ENCODE measurements around the gene C14orf119.
A peak's percentile ranks its signal among the peaks of the same experiment; 100 is the strongest.

C14orf119 gene

DNA sequence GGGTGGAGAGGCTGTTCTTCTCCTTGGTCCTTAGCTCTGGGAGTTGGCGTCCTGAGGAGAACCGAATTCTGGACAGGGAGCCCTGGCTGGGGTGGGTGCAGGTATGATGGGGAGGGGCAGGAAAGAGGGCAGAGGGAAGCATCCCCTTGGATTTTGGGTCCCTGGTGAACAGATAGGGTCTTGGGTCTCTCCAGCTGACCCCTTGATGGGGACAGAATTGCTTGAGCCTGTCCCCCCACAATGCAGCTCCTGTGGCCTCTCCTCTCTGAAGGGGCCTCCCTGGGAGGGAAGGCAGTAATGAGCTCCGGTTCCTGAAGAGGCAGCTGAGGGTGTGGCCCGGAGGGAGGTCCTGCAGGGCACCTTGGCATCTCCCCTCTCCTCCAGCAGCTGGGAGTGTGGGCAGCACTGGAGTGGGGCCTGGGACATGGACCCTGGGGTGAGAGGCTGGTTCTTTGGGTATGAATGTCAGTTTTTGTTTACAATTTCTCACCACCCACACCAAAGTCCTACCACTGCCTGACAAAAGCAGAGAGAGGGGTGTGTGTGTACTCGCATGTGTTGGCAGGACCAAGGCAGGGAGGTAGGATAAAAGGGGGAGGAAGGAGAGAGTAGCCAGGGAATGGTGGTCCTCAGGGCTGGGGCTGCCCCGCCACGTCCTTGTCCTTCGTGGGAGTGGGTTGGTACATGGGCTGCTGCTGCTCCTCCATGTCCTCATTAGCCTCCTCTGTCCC, 31.4 kb downstream of the C14orf119 start:
- DNase-seq, result no peak

DNA sequence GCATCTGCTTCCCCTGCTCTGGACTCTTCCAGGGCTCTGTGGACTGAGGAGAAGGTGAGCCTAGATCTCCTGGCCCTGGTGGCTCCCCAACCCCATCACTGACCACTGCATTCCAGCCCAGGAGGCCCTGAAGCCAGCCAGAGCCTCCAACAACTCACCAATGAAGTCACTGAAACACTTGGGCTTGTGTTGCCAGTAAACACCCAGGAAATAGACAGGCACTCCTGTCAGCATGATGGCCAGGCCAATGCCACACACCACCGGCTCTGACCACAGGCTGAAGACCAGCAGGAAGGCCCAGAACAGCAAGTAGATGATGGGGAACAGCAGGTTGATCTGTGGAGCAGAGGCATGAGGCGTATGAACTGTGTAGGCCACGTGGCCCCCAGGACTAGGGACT, 32.6 kb downstream of the C14orf119 start:
- no peak for DNase-seq

DNA sequence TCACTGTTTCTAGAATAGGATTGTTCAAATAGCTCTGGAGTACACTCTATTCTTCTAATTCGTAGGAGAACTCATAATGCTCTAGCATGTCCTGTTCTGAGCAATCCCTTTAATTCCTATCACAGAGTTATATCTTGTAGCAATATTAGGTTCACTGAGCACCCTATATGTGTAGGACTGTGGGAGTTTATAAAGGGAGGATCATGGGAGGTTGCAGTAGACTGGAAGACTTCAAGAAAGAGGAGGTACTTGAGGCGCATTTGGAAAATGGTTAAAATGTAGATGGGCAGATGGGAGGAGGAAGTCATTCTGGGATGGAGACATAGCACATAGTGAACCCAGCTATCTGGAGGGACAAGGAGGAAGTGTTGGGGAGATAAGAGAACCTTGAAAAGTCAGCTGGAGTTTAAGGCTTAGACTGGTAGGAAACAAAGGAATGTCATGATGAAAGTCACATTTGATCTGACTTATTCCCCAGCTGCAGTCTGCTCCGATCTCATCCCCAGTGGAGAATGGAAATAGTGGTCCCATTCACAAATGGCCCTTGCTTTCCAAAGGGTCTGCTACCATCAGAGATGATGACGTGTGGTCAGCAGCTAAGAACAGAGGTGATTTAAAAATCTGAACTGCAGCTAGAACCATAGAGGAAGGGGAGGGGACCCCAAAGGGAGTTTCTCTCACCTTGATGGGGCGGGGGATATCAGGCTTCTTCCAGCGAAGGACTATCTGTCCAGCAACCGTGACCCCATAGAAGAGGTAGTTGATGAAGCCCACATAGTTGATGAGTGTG, 33.9 kb downstream of the C14orf119 start:
- no peak for DNase-seq

DNA sequence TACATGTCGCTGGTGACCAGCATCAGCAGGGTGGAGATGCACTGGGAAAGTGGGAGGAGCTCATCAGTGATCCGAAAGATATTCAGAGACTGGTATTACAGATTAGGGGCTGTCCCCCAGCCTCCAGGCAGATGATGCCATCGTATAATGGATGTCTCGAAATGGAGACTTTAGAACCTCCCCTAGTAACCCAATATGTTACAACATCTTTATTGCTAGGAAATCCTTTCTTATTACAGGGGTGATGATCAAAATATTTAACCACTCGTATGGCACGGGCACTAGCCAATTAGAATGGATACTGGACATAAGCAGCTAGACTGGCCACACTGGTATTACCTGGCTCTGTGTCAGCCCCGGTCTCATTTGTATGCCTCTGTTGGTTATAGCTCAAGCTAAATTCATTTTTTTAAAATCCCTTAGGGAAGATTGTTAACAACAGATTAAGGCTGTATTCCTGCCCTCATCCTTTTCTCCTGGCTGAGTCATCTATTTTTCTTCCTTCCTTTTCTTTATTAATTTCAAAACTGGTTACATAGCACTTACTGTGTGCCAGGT, 34.5 kb downstream of the C14orf119 start:
- no peak for DNase-seq

DNA sequence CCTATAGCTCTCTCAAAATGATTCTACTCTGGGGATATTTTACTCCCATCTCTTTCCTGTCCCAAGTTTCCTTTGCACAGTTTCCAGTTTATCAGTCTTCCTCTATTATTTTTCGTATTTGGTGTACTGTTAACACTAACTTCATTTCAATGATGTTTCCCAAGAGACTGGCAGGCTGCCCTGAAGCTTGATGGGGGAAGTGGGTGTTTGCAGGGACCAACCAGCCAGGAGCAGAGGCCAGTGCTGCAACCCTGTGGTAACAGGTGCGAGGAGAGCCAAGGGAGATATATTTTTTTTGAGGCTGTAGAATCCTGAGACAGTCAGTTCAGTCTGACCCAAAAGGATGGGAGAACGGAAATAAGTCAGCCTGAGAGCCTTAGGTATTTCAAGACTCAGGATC, 35.6 kb downstream of the C14orf119 start:
- DNase-seq, result no peak

DNA sequence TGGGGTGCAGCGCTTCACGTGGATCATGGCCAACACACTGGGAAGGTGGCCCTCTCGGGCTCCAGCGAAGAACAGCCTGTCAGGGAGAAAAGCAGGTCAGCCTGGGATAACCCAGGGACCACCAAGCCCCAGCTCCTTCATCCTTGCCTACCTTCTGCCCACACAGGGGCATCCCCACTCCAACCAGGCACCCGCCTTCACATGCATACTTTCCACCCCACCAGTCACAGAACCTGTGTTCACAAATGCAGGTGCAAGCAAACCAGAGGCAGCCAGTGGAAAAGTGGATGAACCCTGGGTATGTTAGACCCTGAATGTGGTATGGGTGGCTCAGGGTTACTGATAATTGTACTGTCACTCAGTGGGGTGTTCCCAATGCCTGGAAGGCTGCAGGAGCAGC, 36.2 kb downstream of the C14orf119 start:
- DNase-seq, result no peak

DNA sequence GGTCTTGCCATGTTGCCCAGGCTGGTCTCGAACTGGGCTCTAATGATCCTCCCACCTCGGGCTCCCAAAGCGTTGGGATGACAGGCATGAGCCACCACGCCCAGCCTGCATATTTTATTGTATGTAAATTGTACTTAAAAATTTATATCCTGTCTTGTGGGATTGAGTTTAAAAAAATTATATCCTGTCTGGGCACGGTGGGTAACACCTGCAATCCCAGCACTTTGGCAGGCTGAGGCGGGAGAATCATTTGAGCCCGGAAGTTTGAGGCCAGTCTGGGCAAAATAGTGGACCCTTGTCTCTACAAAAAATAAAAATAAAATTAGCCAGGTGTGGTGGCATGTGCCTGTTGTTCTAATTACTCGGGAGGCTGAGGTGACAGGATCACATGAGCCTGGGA, 37.7 kb downstream of the C14orf119 start:
- DNase-seq, result no peak

DNA sequence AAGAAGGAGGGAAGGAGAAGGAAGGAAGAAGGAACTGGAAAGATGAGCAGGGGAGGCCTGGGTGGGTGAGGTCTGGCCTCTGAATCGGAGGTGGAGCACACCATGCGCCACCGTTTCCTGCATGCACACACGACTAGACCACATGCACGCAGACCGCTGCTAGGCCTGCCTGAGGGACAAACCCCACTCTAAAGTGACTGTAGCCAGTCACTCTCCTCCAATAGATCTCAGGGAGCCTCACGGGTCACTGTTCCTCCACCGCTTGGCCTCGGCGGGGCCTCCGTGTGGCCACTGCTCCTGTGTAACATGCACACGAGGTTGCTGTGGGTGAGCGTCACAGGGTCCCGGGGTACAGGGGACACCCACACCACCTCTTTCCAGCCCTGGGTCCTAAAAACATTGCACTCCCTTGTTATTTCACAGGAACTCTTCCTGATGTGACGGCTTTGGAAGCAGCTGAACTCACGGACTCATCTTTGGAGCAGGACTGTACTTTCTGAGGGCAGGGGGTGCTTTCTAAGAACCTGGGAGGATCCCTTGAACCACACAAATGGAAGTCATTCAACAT, 41.3 kb downstream of the C14orf119 start:
- no peak for DNase-seq

DNA sequence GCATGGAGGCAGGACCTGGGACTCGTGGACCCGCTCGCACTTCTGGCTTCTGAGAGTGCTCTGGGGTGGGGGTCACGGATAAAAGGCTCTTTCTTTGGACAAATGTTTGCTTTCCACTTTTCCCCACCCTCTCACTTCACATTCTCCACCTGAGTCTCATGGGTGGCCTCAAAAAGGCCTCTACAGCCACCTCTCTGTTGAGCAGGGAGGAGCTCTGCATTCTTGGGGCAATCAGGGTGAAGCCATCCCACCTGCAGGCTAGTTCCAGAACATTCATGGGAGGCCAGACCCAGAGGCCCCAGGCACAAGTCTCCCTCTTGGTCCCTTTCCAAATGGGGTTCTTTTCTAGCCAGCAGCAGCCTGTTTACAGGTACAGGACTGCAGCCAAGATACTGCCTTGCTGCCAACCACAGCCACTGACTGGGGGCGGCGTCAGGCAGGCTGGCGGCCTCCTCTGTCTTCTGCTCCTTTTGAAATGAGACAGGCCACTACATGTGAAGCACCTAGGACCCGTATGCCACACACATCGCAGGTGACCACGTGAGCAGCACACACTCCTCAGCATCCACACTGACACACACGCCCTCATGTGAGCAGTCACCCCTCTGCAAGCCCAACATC, 42.0 kb downstream of the C14orf119 start:
- no peak for DNase-seq

DNA sequence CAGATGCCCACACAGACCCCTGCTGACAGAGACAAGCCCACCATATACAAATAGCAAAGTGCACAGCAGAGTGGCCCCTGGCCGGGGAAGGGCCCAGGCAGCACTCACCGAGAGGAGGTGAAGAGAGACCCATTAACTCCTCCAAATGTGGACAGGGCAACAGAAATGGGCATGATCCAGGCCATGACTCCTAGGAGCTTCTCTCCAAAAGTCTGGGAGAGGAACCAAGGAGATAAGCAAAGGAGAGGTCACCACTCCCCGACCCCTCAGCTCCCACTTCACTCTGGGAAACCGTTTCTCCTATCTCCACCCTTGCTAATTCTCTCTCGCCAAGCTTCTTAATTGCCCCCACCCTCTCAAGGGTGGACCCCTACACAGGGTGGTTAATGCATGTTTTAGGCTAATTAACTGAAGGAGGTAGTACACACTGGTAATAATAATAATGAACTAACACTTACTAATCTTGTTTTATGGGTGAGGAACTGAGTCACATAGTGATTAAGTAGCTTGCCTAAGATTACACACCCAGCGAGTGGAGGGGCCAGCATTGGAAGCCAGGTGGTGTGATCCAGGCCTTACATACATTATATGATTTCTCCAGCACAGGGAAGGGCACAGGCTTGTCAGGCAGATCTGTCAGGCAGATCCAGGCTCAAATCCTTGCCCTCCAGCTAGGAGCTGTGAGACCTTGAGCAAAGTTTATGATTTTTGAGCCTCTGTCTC, 42.7 kb downstream of the C14orf119 start:
- no peak for DNase-seq

DNA sequence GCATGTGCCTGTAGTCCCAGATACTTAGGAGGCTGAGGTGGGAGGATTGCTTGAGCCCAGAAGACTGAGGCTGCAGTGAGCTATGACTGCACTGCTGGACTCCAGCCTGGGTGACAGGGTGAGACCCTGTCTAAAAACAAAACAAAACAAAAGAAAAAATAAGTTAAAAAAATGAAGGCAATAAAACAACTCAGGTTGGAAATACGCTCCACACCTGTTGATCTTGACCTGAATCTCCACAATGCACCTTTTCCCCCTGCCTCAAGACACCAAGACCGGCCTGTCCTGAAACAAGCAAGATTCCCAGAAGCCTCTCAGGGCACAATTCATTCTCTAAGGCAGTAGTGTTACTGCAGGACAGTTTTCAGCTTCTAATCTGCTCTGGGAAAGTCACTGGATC, 44.6 kb downstream of the C14orf119 start:
- no peak for DNase-seq

DNA sequence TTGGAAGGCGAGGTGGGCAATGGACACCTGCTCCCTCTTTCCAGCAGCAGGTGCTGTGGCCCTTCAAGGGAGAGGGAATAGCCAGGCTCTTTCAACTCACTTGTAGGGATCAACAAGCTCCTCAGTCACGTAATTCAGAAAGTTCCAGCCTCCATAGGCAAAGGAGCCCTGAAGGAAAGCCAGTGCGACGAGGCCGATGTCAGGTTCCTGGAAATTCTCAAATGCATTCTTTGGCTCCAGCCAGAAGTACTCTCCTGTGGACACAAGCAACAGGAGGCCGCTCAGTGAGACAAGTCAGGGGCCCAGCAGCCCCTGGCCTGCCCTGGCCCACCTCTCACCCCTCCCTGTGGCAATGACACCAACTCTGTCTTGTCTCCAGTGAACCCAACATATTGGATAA, 45.1 kb downstream of the C14orf119 start:
- no peak for DNase-seq

DNA sequence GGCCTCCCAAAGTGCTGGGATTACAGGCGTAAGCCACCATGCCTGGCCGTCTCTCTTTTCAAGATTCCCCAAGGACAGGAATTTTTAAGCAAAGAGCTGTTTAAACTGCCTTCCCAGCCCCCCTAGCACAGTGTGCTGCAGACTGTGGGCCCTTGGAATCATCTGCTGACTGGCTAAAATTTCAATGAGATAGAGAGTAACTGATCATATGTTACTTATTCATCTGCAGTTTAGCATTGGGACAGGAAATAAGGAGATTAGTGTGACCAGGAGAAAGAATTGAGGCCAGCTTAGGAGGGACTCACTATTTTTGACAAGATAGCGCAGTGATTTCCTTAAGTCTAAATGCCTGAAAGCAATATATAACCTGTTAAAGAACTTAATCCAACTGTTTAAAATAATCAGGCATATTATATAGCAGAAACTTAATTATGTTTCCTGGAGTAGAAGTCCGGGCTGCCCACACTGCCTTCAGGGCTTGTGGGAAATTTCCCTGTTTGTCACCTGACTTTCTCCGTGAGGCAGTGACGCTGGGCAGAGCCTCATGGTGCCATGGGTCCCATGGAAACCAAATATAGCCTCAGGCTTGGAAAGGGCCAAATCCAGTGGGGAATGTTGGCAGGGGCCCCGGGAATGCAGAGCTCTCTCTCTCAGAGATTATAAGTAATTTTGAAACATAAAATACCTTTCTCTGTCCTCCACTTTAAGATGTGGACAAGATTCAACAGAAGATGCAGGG, 46.6 kb downstream of the C14orf119 start:
- DNase-seq, result peak; percentile 27

DNA sequence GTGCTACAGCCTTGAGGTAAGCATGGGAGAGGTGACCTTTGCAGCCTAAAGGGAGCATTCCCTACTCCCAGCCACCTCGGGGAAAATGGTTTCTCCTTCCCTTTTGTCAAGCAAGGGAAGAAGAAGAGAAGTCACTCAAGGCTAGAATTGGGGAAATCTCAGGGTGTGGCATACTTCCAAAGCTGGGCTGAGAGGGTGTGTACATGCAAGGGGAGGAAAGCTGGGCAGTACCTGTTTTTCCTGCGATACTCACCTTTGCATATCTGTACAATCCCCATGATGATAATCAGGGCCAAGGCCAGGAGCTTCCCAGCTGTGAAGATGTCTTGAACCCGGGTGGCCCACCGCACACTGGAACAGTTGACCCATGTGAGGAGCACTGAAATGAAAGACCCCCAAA, 47.5 kb downstream of the C14orf119 start:
- no peak for DNase-seq

DNA sequence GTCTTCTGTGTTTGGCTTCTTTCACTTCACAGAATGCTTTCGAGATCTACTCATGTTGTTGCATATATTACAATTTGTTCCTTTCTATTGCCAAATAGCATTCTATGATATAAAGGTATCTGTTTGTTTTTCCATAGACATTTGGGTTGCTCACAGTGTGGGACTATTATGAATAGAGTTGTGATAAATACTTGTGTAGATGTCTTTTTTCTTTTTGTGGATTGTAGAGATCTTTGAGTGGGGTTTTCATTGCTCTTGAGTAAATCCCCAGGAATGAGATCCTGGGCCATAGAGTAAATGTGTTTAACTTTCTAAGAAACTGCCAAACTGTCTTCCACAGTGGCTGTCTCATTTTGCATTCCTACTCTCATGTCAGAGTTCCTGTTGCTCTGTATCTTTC, 48.6 kb downstream of the C14orf119 start:
- peak; percentile 12 for DNase-seq

DNA sequence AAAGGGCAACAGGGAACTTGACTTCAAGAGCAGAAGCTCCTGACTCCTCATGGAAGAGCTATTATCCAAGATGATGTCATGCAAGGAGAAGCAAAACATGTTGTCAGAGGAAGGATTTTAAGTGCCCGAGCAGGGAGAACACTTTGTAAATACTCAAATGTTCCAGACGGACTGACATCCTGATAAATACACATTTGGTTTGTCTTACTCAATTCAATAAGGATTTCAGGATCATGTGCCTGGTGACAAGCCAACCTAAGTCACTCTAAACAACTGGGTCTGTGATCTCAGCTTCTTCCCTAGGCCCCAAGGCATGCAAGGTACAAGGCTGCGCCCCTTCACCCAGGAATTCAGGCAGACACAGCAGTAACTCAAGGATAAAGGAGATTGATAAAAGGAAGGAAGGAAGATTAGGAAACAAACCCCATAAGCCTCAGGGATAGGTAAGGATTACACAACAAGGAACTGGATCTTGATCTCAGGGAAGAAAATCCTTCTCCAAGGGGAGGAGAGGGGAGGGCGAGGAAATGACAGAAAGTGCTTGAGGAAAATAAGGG, 50.6 kb downstream of the C14orf119 start:
- no peak for DNase-seq

DNA sequence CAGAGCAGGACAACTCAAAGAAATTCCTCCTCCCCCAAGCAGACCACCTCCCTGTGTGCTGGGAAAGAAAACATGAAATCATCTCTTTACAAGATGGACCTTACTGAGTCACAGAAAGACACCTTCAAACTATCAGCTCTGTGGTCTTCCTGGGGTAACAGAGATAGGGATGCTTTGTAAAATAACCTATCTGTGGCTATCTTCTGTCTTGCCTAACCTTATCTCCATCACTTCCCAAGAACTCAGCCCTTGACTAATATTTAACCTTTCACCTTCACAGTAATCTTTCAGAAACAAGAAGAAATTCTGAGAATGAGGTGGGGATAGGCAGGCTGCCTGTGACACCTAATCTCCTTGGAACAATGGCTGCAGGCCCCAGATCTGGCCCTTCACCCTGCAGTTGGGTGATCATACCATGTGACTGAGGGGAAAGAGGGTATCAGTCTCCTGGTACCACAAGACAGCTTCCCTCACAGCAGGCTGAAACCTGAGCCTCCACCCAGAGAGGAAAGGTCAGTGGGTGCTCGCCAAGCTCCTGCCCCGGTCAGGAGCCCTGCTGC, 51.1 kb downstream of the C14orf119 start:
- no peak for DNase-seq

DNA sequence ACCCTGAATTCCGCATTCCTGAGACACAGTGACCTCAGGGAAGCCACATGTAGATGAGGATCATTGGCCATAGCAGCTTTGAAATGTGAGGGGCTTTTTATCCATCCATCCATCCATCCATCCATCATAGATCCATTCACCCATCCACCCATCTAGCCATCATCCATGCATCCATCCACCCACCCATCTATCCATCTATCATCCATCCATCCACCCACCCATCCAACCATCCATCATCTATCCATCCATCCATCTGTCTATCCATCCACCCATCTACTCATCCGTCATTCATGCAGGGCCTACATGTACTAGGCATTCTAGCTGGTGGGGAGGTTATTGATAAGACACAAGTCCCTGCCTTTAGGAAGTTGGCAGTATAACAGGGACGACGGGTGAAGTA, 51.7 kb downstream of the C14orf119 start:
- DNase-seq, result no peak

DNA sequence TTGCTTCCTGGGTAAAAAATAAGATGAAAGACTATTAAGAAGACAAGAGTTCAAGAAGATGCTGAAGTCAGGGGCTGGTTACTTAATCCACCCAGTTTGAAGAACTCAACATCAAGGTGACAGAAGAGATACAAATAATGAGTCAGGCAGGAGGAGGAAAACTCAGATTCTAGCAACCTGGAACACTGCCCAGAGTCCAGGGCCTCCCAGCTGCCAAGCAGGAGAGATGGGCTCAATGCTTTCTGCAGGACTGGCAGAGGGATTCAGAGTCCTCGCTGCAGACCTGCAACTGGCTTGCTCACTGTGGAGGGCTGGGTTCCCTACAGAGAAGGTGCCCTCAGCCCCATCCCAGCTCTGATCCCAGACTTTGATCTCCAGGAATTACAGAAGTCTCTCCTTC, 52.4 kb downstream of the C14orf119 start:
- peak; percentile 50 for DNase-seq

DNA sequence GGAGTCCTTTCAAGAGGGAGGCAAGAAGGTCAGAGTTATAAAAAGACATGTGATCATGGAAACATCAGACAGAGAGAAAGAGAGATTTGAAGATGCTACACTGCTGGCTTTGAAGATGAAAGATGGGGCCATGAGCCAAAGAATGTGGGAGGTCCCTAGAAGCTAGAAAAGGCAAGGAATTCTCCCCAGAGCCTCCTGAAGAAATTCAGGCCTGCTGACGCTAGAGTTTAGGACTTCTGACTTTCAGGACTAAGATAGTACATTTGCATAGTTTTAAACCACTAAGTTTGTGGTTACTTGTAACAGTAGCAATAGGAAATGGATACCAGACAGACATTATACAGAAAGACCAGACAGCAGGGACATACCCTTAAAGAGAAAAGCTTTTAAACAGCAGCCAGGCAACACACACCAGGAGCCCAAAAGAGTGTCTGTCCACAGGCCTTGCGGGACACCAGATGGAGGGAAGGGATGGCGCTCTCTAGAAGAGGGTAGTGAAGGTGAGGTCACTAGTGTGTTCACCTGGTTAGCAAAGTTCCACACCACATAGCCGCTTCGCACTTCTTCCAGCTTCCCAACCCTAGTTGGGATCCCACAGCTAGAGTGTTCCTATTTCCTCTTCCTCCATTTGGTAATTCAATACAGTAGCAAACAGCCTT, 53.4 kb downstream of the C14orf119 start:
- DNase-seq, result peak; percentile 62
